Measurements from ENCODE around the gene MYO1B.

MYO1B gene

DNA sequence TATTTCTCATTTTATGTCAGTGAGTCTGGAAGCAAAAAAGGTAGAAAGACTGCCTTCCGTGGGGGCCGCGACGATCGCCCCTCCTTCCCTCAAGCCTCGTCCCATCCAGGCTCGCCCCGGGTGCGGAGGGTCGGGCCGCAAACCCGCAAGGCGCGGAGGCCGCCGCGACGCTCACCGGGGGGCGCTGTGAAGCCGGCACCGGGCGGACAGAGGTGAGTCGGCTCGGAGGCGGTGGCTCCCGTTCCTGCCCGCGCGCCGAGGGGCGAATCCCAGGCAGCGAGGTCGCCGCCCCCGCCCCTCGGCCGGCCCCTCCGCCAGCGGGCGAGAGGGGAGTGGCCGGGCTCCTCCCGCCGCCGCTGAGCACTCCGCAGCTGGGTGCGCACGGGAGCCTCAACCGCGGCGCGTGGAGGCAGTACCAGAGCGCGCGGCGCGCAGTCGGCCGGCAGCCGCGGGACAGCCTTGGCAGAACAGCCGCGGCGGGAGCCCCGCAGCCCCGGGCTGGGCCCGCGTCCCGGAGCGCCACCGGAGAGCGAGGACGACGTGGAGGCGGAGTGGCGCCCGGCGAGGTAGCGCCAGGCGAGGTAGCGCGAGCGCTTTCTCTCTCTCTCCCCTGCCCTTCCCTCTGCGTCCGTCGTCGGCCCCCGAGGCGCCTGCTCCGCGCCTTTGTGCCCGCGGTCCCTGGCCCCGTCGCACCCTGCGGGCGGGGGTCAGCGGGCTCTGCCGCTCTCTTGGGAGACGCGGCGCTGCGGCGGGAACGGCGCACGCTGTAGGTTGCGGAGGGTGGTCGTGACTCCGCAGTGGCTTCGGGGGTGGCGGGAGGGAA is at the start of gene MYO1B:
Gene MYO1B, plus strand, starts transcription at position 359 of the 823 bp plus-strand sequence. CDS start 31,492 bp downstream, outside the sequence.
- DNase-seq (ENCODE audit: low read depth): no peak
- H3K4me3 ChIP-seq (ENCODE audit: low read depth, low read length): peak within 1 kb of the TSS; percentile 50
- TF ChIP-seq CTCF (IDR thresholded peaks at IDR 0.05; ENCODE audit: low read depth, low read length, missing control alignments): peak; percentile 17

GRCh38 chr2:191197096-191197495 is 48.1 kb upstream of the MYO1B start:
- TF ChIP-seq CTCF (IDR thresholded peaks at IDR 0.05; ENCODE audit: low read depth, low read length, missing control alignments): no peak
- no peak for DNase-seq (ENCODE audit: low read depth)
- no peak overlapping the region for H3K4me3 ChIP-seq (ENCODE audit: low read depth, low read length)

DNA sequence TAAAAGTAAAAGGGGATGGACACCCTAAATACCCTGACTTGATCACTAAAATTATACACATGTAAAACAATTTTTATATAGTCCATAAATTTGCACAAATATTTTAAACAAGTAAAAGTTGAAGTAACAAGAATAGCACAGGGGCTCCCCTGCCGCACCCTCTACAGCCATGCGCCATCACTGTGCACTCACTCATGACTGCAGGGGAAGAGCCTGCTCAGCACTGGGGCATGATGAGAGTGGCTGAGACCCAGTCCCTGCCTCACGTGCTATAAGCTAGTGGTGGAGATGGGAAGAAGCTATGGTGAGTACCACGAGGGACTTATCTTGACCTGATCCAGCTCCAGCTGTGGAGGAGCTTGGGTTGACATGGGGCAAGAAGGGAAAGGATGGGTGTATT is 46.9 kb upstream of the MYO1B start:
- DNase-seq (ENCODE audit: low read depth): no peak
- TF ChIP-seq CTCF (IDR thresholded peaks at IDR 0.05; ENCODE audit: low read depth, low read length, missing control alignments): no peak
- no peak overlapping the region for H3K4me3 ChIP-seq (ENCODE audit: low read depth, low read length)

DNA sequence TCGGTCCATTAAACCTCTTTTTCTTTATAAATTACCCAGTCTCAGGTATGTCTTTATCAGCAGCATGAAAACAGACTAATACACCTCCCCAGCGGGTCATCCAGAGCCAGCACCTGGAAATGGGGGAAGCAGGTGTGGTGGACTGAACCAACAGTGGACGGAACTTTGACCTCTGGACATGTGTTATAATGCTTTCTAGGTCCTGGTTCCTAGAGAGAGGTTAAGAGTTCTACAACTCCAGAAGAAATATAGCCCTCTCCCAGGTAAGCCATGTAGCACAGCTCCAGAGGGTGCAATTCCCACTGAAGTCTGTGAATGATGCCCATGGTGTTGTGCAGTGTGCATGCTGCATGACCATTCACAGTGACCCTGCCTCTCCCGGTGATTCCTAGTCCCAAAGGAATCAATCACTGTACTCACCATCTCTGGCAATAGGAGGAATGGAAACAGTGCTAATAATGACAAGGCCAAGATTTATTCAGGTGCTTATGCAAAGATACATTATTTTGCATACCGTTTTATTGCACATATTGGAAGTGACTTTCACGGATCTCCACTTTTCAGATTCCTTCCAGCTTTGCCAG is 45.2 kb upstream of the MYO1B start:
- H3K4me3 ChIP-seq (ENCODE audit: low read depth, low read length): no peak overlapping the region
- no peak for TF ChIP-seq CTCF (IDR thresholded peaks at IDR 0.05; ENCODE audit: low read depth, low read length, missing control alignments)
- DNase-seq (ENCODE audit: low read depth): no peak

DNA sequence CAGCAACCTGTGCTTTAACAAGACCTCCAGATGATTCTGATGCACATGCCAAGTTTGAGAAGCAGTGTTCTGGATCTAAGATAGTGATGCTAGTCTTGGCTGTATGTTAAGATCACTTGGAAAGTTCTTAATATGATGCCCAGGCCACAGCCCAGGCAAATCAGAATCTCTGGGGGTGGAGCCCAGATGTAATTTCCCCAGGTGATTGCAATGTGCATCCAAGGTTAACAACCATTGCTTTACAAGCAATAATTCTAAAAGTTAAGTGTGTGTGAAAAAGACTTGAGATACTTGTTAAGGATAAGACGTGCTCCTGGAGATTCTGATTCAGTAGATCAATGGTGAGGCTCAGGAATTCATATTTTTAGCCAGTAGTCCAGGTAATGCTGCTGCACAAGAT is 44.3 kb upstream of the MYO1B start:
- H3K4me3 ChIP-seq (ENCODE audit: low read depth, low read length): no peak overlapping the region
- DNase-seq (ENCODE audit: low read depth): no peak
- TF ChIP-seq CTCF (IDR thresholded peaks at IDR 0.05; ENCODE audit: low read depth, low read length, missing control alignments): no peak

GRCh38 chr2:191202209-191202721 is 42.9 kb upstream of the MYO1B start:
- no peak for TF ChIP-seq CTCF (IDR thresholded peaks at IDR 0.05; ENCODE audit: low read depth, low read length, missing control alignments)
- no peak overlapping the region for H3K4me3 ChIP-seq (ENCODE audit: low read depth, low read length)
- DNase-seq (ENCODE audit: low read depth): no peak
